Lung (tissue), 12 donors: ENCODE results near the gene SSU72. TPM values are rescaled to one million over a fixed set of nuclear protein-coding genes. Genes with fewer than 3 reads are reported as not detected.

Source experiments
- ATAC-seq: fragments of 200-7000 bp; cut with Tn5 transposase; one replicate; pipeline ENCODE4 v1.9.1; 2020; ENCODE audit warnings: moderate number of reproducible peaks; ENCODE audit not compliant: insufficient read depth, low FRiP score
- DNase-seq, 3 donors: peaks; one replicate each; pipeline ENCODE4 v3.0.0-alpha.2; 2013 to 2017
- H3K27ac ChIP-seq, 2 donors: one replicate each; pipeline ENCODE4 v1.5.1; 2013; ENCODE audit warnings: mild to moderate bottlenecking in 2 of 2, moderate library complexity in 2 of 2, control low read depth in 1 of 2, inconsistent platforms in 1 of 2, low read depth in 1 of 2, low read length in 1 of 2
- H3K27me3 ChIP-seq, 3 donors: one replicate each; pipeline ENCODE4 v1.5.1; 2013; ENCODE audit warnings: low read length in 2 of 3; ENCODE audit not compliant: control insufficient read depth in 3 of 3, insufficient read depth in 3 of 3
- H3K36me3 ChIP-seq, 4 donors: one replicate each; pipeline ENCODE4 v1.5.1; 2013; ENCODE audit warnings: low read length in 4 of 4, mild to moderate bottlenecking in 1 of 4, moderate library complexity in 1 of 4; ENCODE audit not compliant: control insufficient read depth in 4 of 4, insufficient read depth in 4 of 4
- H3K4me1 ChIP-seq, 5 donors: one replicate each; pipeline ENCODE4 v1.5.1; 2013; ENCODE audit warnings: low read length in 5 of 5, mild to moderate bottlenecking in 2 of 5, moderate library complexity in 1 of 5; ENCODE audit not compliant: control insufficient read depth in 5 of 5, insufficient read depth in 5 of 5
- H3K4me3 ChIP-seq: one replicate; pipeline ENCODE4 v1.5.1; 2013; ENCODE audit warnings: mild to moderate bottlenecking, control low read depth, moderate library complexity
- H3K9ac ChIP-seq, 2 donors: one replicate each; pipeline ENCODE4 v1.5.1; 2013; ENCODE audit warnings: low read length in 2 of 2, control low read depth in 1 of 2; ENCODE audit not compliant: insufficient read depth in 1 of 2
- H3K9me3 ChIP-seq, 4 donors: one replicate each; pipeline ENCODE4 v1.5.1; 2013; ENCODE audit warnings: low read length in 3 of 4, mild to moderate bottlenecking in 1 of 4, moderate library complexity in 1 of 4; ENCODE audit not compliant: control insufficient read depth in 4 of 4, insufficient read depth in 3 of 4
- CTCF ChIP-seq: IDR thresholded peaks from 2 replicates; pipeline ENCODE4 v1.5.1; 2012; ENCODE audit warnings: mild to moderate bottlenecking; ENCODE audit errors: control extremely low read depth, extremely low read depth
- WGBS, 2 donors: extraction: QIAGEN DNeasy Blood & Tissue Kit; methylation state at CpG; one replicate each; pipeline ENCODE4 v1.1.7; 2013; 5-methylcytosine and 5-hydroxymethylcytosine counted together
- polyA plus RNA-seq, 2 donors: library from polyadenylated mRNA; stranded (reverse); fragments of 200-250 nt; gene quantifications; one replicate each; pipeline ENCODE4 v1.2.1, GENCODE V29; 2013
- total RNA-seq, 2 donors: library from RNA; depleted of rRNA in 1 of 2; stranded (reverse); fragments of >200 nt in 1 of 2; gene quantifications; one replicate each; pipeline ENCODE4 v1.2.1, GENCODE V29; 2014 to 2021
- donor health status: control.
- donor health status: control.
- donor health status: Bipolar disorder and iron deficiency.
- donor health status: healthy.
- donor health status: DM: yes; HTN: yes; CAD: no.

Gene SSU72
- total and polyA plus RNA-seq, 4 donors = 63.7 to 128 (median 100) TPM

- no peak overlapping the region for H3K9ac ChIP-seq
- no peaks in the 10 kb centered on the region for H3K27me3 ChIP-seq
- 95% methylated on average over 23 of the region's 23 CpGs for WGBS, 2 donors
- no peak for ATAC-seq
- H3K4me3 ChIP-seq = no peak overlapping the region
- H3K9me3 ChIP-seq = peaks cover 0 to 3% (median 0%) of the 10 kb centered on the region in 4 donors
- peaks cover 0 to 10% (median 3%) of the 10 kb centered on the region in 5 donors for H3K4me1 ChIP-seq
- H3K27ac ChIP-seq = no peak overlapping the region
- TF ChIP-seq CTCF = no peak
- DNase-seq = no peak
- H3K36me3 ChIP-seq = peaks cover 0 to 22% (median 3%) of the 10 kb centered on the region in 4 donors
Observed at GRCh38 chr1:1538334-1538733, 36.3 kb downstream of the SSU72 start.

GRCh38 chr1:1537626-1538250 lies 36.9 kb downstream of the SSU72 start:
- no peak overlapping the region for H3K9ac ChIP-seq
- ATAC-seq (no peak), DNase-seq (no peak)
- peaks cover 0 to 3% (median 0%) of the 10 kb centered on the region in 4 donors for H3K9me3 ChIP-seq
- TF ChIP-seq CTCF = no peak
- WGBS, 2 donors = 95% methylated on average over 32 of the region's 32 CpGs
- peaks cover 0 to 16% (median 3%) of the 10 kb centered on the region in 4 donors for H3K36me3 ChIP-seq
- no peaks in the 10 kb centered on the region for H3K27me3 ChIP-seq
- H3K27ac ChIP-seq = no peak overlapping the region
- H3K4me3 ChIP-seq = no peak overlapping the region
- H3K4me1 ChIP-seq = peaks cover 0 to 10% (median 3%) of the 10 kb centered on the region in 5 donors

GRCh38 chr1:1536938-1537546 lies 37.6 kb downstream of the SSU72 start:
- no peak for ATAC-seq

More at GRCh38 chr1:1536938-1537546, 37.6 kb downstream of the SSU72 start:
- H3K36me3 ChIP-seq = peaks cover 0 to 12% (median 3%) of the 10 kb centered on the region in 4 donors
- no peak overlapping the region for H3K27ac ChIP-seq
- no peaks in the 10 kb centered on the region for H3K27me3 ChIP-seq
- no peak for TF ChIP-seq CTCF
- 92% methylated on average over 15 of the region's 15 CpGs for WGBS, 2 donors
- no peak for DNase-seq
- peaks cover 0 to 10% (median 3%) of the 10 kb centered on the region in 5 donors for H3K4me1 ChIP-seq
- no peak overlapping the region for H3K9ac ChIP-seq
- no peak overlapping the region for H3K4me3 ChIP-seq
- H3K9me3 ChIP-seq = peaks cover 0 to 7% (median 0%) of the 10 kb centered on the region in 4 donors
